Measurements from ENCODE around the gene SLFN12.

DNA sequence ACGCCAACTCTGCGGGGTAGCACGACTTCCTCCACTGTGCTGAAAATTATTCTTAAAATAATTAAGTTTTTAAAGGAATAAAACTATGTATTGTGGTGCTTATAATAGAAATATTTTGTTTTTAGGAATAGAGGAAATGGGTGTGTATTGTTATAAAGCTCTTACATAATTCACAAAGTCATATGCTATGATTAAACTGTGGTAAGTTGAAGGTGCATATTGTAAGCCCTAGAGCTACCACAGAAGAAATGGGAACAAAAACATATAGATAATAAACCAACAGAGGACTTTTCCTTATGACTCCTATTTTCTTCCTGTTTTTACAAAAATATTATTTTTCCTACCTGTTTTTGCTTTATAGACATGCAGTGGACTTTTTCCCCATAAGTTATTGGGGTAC lies 54.6 kb downstream of the SLFN12 start:
- TF ChIP-seq, protein P1, sequence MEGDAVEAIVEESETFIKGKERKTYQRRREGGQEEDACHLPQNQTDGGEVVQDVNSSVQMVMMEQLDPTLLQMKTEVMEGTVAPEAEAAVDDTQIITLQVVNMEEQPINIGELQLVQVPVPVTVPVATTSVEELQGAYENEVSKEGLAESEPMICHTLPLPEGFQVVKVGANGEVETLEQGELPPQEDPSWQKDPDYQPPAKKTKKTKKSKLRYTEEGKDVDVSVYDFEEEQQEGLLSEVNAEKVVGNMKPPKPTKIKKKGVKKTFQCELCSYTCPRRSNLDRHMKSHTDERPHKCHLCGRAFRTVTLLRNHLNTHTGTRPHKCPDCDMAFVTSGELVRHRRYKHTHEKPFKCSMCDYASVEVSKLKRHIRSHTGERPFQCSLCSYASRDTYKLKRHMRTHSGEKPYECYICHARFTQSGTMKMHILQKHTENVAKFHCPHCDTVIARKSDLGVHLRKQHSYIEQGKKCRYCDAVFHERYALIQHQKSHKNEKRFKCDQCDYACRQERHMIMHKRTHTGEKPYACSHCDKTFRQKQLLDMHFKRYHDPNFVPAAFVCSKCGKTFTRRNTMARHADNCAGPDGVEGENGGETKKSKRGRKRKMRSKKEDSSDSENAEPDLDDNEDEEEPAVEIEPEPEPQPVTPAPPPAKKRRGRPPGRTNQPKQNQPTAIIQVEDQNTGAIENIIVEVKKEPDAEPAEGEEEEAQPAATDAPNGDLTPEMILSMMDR (IDR thresholded peaks at IDR 0.05), result no peak
- no peak for TF ChIP-seq REST (IDR thresholded peaks at IDR 0.05)
- no peak for TF ChIP-seq POLR2A (IDR thresholded peaks at IDR 0.05; ENCODE audit: low read length)
- TF ChIP-seq RCOR1 (IDR thresholded peaks at IDR 0.05; ENCODE audit: low read depth, low read length), result no peak
- no peak for TF ChIP-seq MAX (IDR thresholded peaks at IDR 0.05)
- TF ChIP-seq MAFK (IDR thresholded peaks at IDR 0.05; ENCODE audit: partially characterized antibody), result no peak
- TF ChIP-seq SREBF2 (IDR thresholded peaks at IDR 0.05), result no peak
- TF ChIP-seq ESRRA (IDR thresholded peaks at IDR 0.05; ENCODE audit: borderline replicate concordance, low read length), result no peak
- no peak for TF ChIP-seq USF2 (IDR thresholded peaks at IDR 0.05)
